Gastrocnemius medialis (tissue), 4 donors: ENCODE results near the gene DUOXA2.

Source experiments
- POLR2A ChIP-seq, 2 donors: fragments of 450-650 bp; IDR thresholded peaks; one replicate each; pipeline ENCODE4 v1.6.1; 2017; ENCODE audit warnings: antibody characterized with exemption in 2 of 2, mild to moderate bottlenecking in 2 of 2, moderate library complexity in 2 of 2
- TF ChIP-seq, protein P1 (sequence below), 5 experiments: fragments of 450-650 bp in 3 of 5; fragments of 200-600 bp in 2 of 5; sonication (generic) in 2 of 5; IDR thresholded peaks in 4 of 5; conservative IDR thresholded peaks in 1 of 5; 1 replicate in 4 of 5; 2 replicates in 1 of 5; pipeline ENCODE4 v1.5.1; 2016 to 2019; ENCODE audit warnings: antibody characterized with exemption in 5 of 5, mild to moderate bottlenecking in 3 of 5, moderate library complexity in 3 of 5

DNA sequence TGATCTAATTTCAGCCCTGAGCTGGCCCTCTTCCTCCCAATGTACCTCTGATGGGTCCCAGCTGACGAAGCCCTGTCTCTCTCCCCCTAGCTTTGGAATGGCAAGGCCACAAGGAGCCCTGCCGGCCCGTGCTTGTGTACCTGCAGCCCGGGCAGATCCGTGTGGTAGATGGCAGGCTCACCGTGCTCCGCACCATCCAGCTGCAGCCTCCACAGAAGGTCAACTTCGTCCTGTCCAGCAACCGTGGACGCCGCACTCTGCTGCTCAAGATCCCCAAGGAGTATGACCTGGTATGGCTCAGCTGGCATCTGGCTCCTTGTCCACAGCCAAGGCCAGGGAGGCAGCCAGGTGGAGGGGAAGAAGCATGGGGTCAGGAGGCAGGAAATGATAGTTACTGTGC, 29.8 kb downstream of the DUOXA2 start:
- TF ChIP-seq, protein P1, sequence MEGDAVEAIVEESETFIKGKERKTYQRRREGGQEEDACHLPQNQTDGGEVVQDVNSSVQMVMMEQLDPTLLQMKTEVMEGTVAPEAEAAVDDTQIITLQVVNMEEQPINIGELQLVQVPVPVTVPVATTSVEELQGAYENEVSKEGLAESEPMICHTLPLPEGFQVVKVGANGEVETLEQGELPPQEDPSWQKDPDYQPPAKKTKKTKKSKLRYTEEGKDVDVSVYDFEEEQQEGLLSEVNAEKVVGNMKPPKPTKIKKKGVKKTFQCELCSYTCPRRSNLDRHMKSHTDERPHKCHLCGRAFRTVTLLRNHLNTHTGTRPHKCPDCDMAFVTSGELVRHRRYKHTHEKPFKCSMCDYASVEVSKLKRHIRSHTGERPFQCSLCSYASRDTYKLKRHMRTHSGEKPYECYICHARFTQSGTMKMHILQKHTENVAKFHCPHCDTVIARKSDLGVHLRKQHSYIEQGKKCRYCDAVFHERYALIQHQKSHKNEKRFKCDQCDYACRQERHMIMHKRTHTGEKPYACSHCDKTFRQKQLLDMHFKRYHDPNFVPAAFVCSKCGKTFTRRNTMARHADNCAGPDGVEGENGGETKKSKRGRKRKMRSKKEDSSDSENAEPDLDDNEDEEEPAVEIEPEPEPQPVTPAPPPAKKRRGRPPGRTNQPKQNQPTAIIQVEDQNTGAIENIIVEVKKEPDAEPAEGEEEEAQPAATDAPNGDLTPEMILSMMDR (IDR thresholded peaks at IDR 0.05 in 4 of 5, conservative IDR thresholded peaks at IDR 0.05 in 1 of 5): no peak
- no peak for TF ChIP-seq POLR2A (IDR thresholded peaks at IDR 0.05)
